HG03354 (cell line): ENCODE data around the gene OGFOD3.
"Not testable (repeated sequence)": the region's sequence is repeated elsewhere in the genome, so short reads cannot be mapped to it uniquely, and the experiment has no call there.

Source experiments
- ATAC-seq: cut with Tn5 transposase; IDR thresholded peaks from one replicate; pipeline ENCODE4 v1.9.1; 2021; ENCODE audit warnings: mild to moderate bottlenecking; ENCODE audit not compliant: unreplicated experiment, poor library complexity, severe bottlenecking

OGFOD3 gene

GRCh38 chr17:82365606-82366295, 52.6 kb downstream of the OGFOD3 start:
- no peak for ATAC-seq

- no peak for ATAC-seq
These were observed 56.3 kb downstream of the OGFOD3 start for GRCh38 chr17:82361885-82362633.

GRCh38 chr17:82359451-82360074, 58.8 kb downstream of the OGFOD3 start:
- ATAC-seq, result not testable (repeated sequence)

GRCh38 chr17:82358465-82359350, 59.7 kb downstream of the OGFOD3 start, which contains the start of gene TEX19:
TSS of gene TEX19 (plus strand) at chr17:82359247. CDS start at chr17:82362151, 2,904 bp downstream.
- no peak for ATAC-seq

GRCh38 chr17:82357394-82357793, 61.0 kb downstream of the OGFOD3 start:
- no peak for ATAC-seq

- ATAC-seq, result no peak
These were observed 61.5 kb downstream of the OGFOD3 start for GRCh38 chr17:82356845-82357355.

GRCh38 chr17:82355770-82356427, 62.5 kb downstream of the OGFOD3 start:
- ATAC-seq, result no peak

GRCh38 chr17:82354804-82355308, 63.5 kb downstream of the OGFOD3 start:
- ATAC-seq, result no peak

GRCh38 chr17:82353484-82353883, 64.9 kb downstream of the OGFOD3 start:
- ATAC-seq, result no peak

- peak; percentile 57 for ATAC-seq
These were observed 66.5 kb downstream of the OGFOD3 start for GRCh38 chr17:82351713-82352488.

- ATAC-seq, result peak; percentile 72
These were observed 67.1 kb downstream of the OGFOD3 start for GRCh38 chr17:82351254-82351712.

- no peak for ATAC-seq
These were observed 68.0 kb downstream of the OGFOD3 start for GRCh38 chr17:82350182-82351030.

- ATAC-seq, result no peak
These were observed 69.1 kb downstream of the OGFOD3 start for GRCh38 chr17:82349287-82349701.

GRCh38 chr17:82348866-82349265, 69.5 kb downstream of the OGFOD3 start:
- no peak for ATAC-seq

GRCh38 chr17:82348434-82348833, 70.0 kb downstream of the OGFOD3 start:
- no peak for ATAC-seq

- not testable (repeated sequence) for ATAC-seq
These were observed 70.4 kb downstream of the OGFOD3 start for GRCh38 chr17:82347994-82348393.
